Measurements from ENCODE around the gene GSX2. TPM values are rescaled to one million over a fixed set of nuclear protein-coding genes. Genes with fewer than 3 reads are reported as not detected.

Gene GSX2
- total and polyA plus RNA-seq, 2 of the 8 experiments (the other 6 are each of a cell fraction or from before 2014, with no cell fraction given) = not detected

DNA sequence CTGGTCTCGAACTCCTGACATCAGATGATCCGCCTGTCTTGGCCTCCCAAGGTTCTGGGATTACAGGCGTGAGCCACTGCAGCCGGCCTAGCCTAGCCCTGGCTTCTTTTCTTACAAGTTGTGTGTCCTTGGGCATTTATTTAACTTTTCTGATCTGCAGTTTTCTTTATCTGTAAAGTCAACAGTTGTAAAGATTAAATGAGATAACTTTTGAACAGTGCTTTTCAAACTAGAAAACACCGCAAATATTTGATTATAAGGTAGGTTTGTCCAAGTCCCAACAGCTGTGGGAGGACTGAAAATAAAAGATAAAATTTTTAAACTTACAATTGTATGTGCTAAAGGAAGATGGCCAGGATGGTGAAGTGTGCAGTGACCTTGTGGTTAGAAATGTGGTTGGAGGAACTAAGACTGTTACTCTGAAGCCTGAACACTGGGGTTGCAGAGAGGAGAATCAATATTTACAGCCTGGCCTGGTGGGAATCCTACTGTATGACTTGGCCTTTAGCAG, 44.8 kb downstream of the GSX2 start:
- Histone ChIP-seq H3K23me2 (ENCODE audit: low read depth, low read length) (no peaks in the 10 kb centered on the region), H3K9ac (replicated peaks in 1 of 4; ENCODE audit: extremely low read depth in 1 of 4, low read depth in 3 of 4, low read length in 3 of 4) (no peak overlapping the region), H3K4me2 (ENCODE audit: insufficient read depth in 1 of 2, low read depth in 2 of 2, low read length in 2 of 2) (no peak overlapping the region), H3K4me3 (ENCODE audit: extremely low read depth in 1 of 4, insufficient read depth in 2 of 4, low read depth in 3 of 4, low read length in 4 of 4) (no peak overlapping the region), H3K18ac (ENCODE audit: extremely low read depth, low read length) (no peak overlapping the region), H2BK12ac (ENCODE audit: low read depth, low read length) (no peak overlapping the region), H3K14ac (ENCODE audit: insufficient read length) (no peak overlapping the region), H2BK5ac (ENCODE audit: low read depth, low read length) (no peak overlapping the region), H3K23ac (ENCODE audit: insufficient read length) (no peak overlapping the region), H3K79me2 (ENCODE audit: control insufficient read depth in 1 of 2, insufficient read depth in 2 of 2, low read length in 2 of 2) (no peaks in the 10 kb centered on the region), H4K20me1 (replicated peaks in 1 of 2; ENCODE audit: control insufficient read depth in 1 of 2, insufficient read depth in 2 of 2, low read length in 2 of 2) (no peaks in the 10 kb centered on the region), H2AK5ac (ENCODE audit: low read depth, low read length) (no peak overlapping the region), H3K56ac (replicated peaks; ENCODE audit: insufficient read length, low read depth, low read length) (no peak overlapping the region), H3K9me3 (ENCODE audit: insufficient read depth in 2 of 2, low read depth in 1 of 2, low read length in 1 of 2) (no peaks in the 10 kb centered on the region), H2AFZ (ENCODE audit: low read length) (no peak overlapping the region), H4K91ac (replicated peaks; ENCODE audit: insufficient read length, low read length) (no peak overlapping the region), H3K36me3 (ENCODE audit: control insufficient read depth in 2 of 4, insufficient read depth in 4 of 4, low read length in 3 of 4) (no peaks in the 10 kb centered on the region), H2BK15ac (ENCODE audit: low read length) (no peak overlapping the region), H3K27ac (ENCODE audit: low read depth, low read length) (no peak overlapping the region), H4K5ac (ENCODE audit: insufficient read length, low read depth, low read length) (no peak overlapping the region), H4K8ac (ENCODE audit: extremely low read depth, insufficient read depth, low read length) (no peak overlapping the region), H3K27me3 (replicated peaks in 1 of 4; ENCODE audit: control insufficient read depth in 3 of 4, extremely low read depth in 1 of 4, insufficient read depth in 3 of 4, low read length in 3 of 4) (no peaks in the 10 kb centered on the region), H3K79me1 (ENCODE audit: low read depth, low read length) (no peaks in the 10 kb centered on the region), H2BK120ac (replicated peaks; ENCODE audit: low read depth, low read length) (no peak overlapping the region), H3K4ac (replicated peaks; ENCODE audit: insufficient read length, low read depth, low read length) (no peak overlapping the region), H2BK20ac (ENCODE audit: low read length) (no peak overlapping the region), H3K4me1 (replicated peaks in 1 of 4; ENCODE audit: control insufficient read depth in 3 of 4, insufficient read depth in 4 of 4, low read length in 3 of 4) (no peaks in the 10 kb centered on the region)
- 96% methylated on average over 5 of the region's 5 CpGs; no CpG with 5 or more reads in 1 of the 2 experiments for WGBS, 2 experiments (ENCODE audit: extremely low coverage in 1 of 2, insufficient coverage in 1 of 2, insufficient read length in 1 of 2, insufficient replicate concordance in 2 of 2, low coverage in 1 of 2, low lambda C conversion rate in 2 of 2, missing lambda C conversion rate in 1 of 2)
- DNase-seq (ENCODE audit: low read depth in 1 of 2, low spot score in 2 of 2) (no peak), FAIRE-seq (no peak)
- CTCF ChIA-PET (ENCODE audit: partially characterized antibody) = interaction anchor here (0.6 to 1.0 kb wide), 2 partner anchors 527 to 868 kb away, joined by 3 read pairs; no protein-coding TSS in a partner anchor
- no peak for TF ChIP-seq GTF2F1 (IDR thresholded peaks at IDR 0.05; ENCODE audit: borderline replicate concordance, low read depth, low read length)
- no peak for TF ChIP-seq BCL11A (IDR thresholded peaks at IDR 0.05; ENCODE audit: low read depth in 2 of 2, low read length in 2 of 2)
- TF ChIP-seq KDM5A (IDR thresholded peaks at IDR 0.05; ENCODE audit: low read length) = no peak
- no peak for TF ChIP-seq RBBP5 (IDR thresholded peaks at IDR 0.05; ENCODE audit: borderline replicate concordance, low read depth, low read length)
- TF ChIP-seq BACH1 (IDR thresholded peaks at IDR 0.05; ENCODE audit: low read length) = no peak
- TF ChIP-seq JUN (IDR thresholded peaks at IDR 0.05; ENCODE audit: low read depth, low read length) = no peak
- POLR2A ChIA-PET (ENCODE audit: partially characterized antibody) = no interaction called here

All from H1 (cell line).